Sigmoid colon (tissue), 7 donors: Measurements from ENCODE around the gene SLC10A3. TPM values are rescaled to one million over a fixed set of nuclear protein-coding genes. Genes with fewer than 3 reads are reported as not detected.
A peak's percentile ranks its signal among the peaks of the same experiment; 100 is the strongest.

Experiments
- DNase-seq: peaks from one replicate; pipeline ENCODE4 v3.0.0-alpha.2; 2019
- H3K27ac ChIP-seq, 4 donors: fragments of 200-600 bp; sonication (generic); one replicate each; pipeline ENCODE4 v1.5.1; 2016 to 2019; ENCODE audit warnings: mild to moderate bottlenecking in 1 of 4
- H3K27me3 ChIP-seq, 3 donors: fragments of 200-600 bp; sonication (generic); one replicate each; pipeline ENCODE4 v1.5.1; 2019; ENCODE audit warnings: mild to moderate bottlenecking in 1 of 3
- H3K36me3 ChIP-seq, 4 donors: fragments of 200-600 bp; sonication (generic); one replicate each; pipeline ENCODE4 v1.5.1; 2016 to 2019
- H3K4me1 ChIP-seq, 4 donors: fragments of 200-600 bp; sonication (generic); one replicate each; pipeline ENCODE4 v1.5.1; 2017 to 2019
- H3K4me3 ChIP-seq, 4 donors: fragments of 200-600 bp; sonication (generic); one replicate each; pipeline ENCODE4 v1.5.1; 2017 to 2019; ENCODE audit warnings: mild to moderate bottlenecking in 2 of 4, moderate library complexity in 1 of 4
- H3K9me3 ChIP-seq, 4 donors: fragments of 200-600 bp in 3 of 4; sonication (generic) in 3 of 4; one replicate each; pipeline versions ENCODE4 v1.5.1 to v1.6.1; 2013 to 2019
- EP300 ChIP-seq, 4 donors: sonication (generic); formaldehyde crosslinking; IDR thresholded peaks; one replicate each; pipeline ENCODE4 v1.6.1; 2017; ENCODE audit warnings: antibody characterized with exemption in 4 of 4
- POLR2A ChIP-seq, 2 donors: fragments of 450-650 bp; IDR thresholded peaks; one replicate each; pipeline ENCODE4 v1.6.1; 2016; ENCODE audit warnings: antibody characterized with exemption in 2 of 2, mild to moderate bottlenecking in 2 of 2, moderate library complexity in 2 of 2
- POLR2AphosphoS5 ChIP-seq, 4 donors: sonication (generic); formaldehyde crosslinking; IDR thresholded peaks; one replicate each; pipeline ENCODE4 v1.6.1; 2017; ENCODE audit warnings: antibody characterized with exemption in 4 of 4
- WGBS, 2 donors: extraction: QIAGEN DNeasy Blood & Tissue Kit; methylation state at CpG; one replicate each; pipeline ENCODE4 v1.1.7; 2013; 5-methylcytosine and 5-hydroxymethylcytosine counted together
- intact Hi-C: fragments of 100-400 bp; cut with DNase I; formaldehyde crosslinking; loops from one replicate; pipeline ENCODE4 v1.15.1; 2023
- polyA plus RNA-seq, 3 donors: library from polyadenylated mRNA; stranded (reverse); fragments of 200-250 nt; gene quantifications; one replicate each; pipeline ENCODE4 v1.2.3, GENCODE V29; 2013
- total RNA-seq, 4 donors: library from RNA; depleted of rRNA; stranded (reverse); fragments of >200 nt; gene quantifications; one replicate each; pipeline ENCODE4 v1.1.0, GENCODE V29; 2016
- TF ChIP-seq, protein P1 (sequence below), 4 experiments: fragments of 450-650 bp in 3 of 4; fragments of 200-600 bp in 1 of 4; IDR thresholded peaks; one replicate each; pipeline ENCODE4 v1.5.1; 2016 to 2019; ENCODE audit warnings: antibody characterized with exemption in 4 of 4, mild to moderate bottlenecking in 3 of 4, moderate library complexity in 2 of 4
- donor health status: healthy with polysubstance abuse.
- donor health status: Bipolar disorder and iron deficiency.
- donor health status: healthy.

SLC10A3 gene
- 10 to 100 TPM; 17.5 to 28.8 (median 20.7) TPM for total RNA-seq
- 10 to 100 TPM; 12.9 to 22.6 (median 18.0) TPM for polyA plus RNA-seq

DNA sequence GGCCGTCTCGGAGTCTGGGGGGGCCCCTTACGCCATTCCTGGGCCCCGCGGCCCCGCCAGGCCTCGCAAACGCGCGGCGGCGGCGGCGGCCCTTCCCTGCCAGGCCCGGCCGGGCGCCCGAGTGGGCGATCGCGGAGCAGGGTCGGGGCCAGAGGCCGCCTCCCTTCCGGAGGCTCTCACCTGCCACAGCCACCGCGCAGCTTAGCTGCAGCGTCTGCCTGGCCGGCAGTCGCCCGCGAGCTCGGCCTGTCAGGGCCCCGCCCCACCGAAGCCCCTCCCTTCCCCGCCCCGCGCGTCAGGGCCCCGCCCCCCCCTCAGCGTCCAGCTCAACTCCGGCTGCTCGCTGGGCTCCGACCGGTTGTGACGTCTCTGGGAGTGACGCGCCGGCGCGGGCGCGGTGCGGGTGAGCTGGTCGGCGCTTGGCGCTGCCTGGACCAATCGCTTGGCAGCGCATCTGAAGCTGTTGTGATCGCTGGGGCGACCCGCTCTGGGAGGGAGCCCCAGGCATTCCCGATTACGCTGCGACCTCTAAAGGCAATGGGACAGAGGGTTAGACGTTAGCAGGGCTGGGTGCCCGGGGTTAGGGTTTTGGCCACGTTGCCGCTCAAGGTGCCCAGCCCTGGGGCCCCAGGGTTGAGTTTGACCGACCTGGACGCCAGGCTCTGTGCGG is at the start of gene SLC10A3:
TSS of gene SLC10A3 (minus strand) at position 216 of the 670 bp plus-strand sequence. CDS start 1,689 bp downstream, outside the sequence.
- H3K27ac ChIP-seq, result peak within 1 kb of the TSS; percentile 90 to 98 (median 94)
- peaks cover 0 to 27% (median 12%) of the 10 kb centered on the region in 4 donors for H3K4me1 ChIP-seq
- WGBS, 2 donors, result 0% methylated on average over 70 to 71 of the region's 71 CpGs
- no peaks in the 10 kb centered on the region for H3K27me3 ChIP-seq
- peak; percentile 97 for DNase-seq
- no peaks in the 10 kb centered on the region for H3K9me3 ChIP-seq
- H3K4me3 ChIP-seq, result peak within 1 kb of the TSS; percentile 41 to 77 (median 70)
- H3K36me3 ChIP-seq, result no peaks in the 10 kb centered on the region
- TF ChIP-seq EP300 (IDR thresholded peaks at IDR 0.05) (no peak), POLR2AphosphoS5 (IDR thresholded peaks at IDR 0.05) (peak; percentile 88 to 91 (median 91)), POLR2A (IDR thresholded peaks at IDR 0.05) (peak; percentile 35 to 82)
- TF ChIP-seq, protein P1, sequence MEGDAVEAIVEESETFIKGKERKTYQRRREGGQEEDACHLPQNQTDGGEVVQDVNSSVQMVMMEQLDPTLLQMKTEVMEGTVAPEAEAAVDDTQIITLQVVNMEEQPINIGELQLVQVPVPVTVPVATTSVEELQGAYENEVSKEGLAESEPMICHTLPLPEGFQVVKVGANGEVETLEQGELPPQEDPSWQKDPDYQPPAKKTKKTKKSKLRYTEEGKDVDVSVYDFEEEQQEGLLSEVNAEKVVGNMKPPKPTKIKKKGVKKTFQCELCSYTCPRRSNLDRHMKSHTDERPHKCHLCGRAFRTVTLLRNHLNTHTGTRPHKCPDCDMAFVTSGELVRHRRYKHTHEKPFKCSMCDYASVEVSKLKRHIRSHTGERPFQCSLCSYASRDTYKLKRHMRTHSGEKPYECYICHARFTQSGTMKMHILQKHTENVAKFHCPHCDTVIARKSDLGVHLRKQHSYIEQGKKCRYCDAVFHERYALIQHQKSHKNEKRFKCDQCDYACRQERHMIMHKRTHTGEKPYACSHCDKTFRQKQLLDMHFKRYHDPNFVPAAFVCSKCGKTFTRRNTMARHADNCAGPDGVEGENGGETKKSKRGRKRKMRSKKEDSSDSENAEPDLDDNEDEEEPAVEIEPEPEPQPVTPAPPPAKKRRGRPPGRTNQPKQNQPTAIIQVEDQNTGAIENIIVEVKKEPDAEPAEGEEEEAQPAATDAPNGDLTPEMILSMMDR (IDR thresholded peaks at IDR 0.05), result no peak
- intact Hi-C loops, result loop anchor here (1.0 kb wide), 1 partner anchor 26 kb away; the partner anchor contains the start of gene FAM3A

DNA sequence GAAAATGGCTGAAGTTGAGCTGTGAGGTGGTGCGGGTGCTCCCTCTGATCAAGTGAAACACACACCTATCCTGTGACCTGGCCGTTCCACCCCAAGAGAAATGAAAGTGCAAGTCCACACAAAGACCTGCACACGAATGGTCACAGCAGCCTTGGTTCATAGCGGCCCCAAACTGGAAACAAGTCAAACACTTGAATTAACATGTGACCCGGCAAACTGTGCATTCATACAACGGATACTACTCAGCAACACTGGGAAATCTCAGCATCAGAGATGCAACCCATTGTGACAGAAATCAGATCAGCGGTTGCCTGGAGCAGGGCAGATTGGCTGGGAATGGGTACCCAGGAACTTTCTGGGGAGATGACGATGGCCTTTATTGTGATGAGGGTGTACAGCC is 48.6 kb upstream of the SLC10A3 start:
- Histone ChIP-seq H3K9me3 (no peaks in the 10 kb centered on the region), H3K4me1 (peaks cover 0 to 17% (median 14%) of the 10 kb centered on the region in 4 donors), H3K36me3 (peaks cover 0 to 5% (median 0%) of the 10 kb centered on the region in 4 donors), H3K4me3 (no peak overlapping the region), H3K27ac (no peak overlapping the region), H3K27me3 (no peaks in the 10 kb centered on the region)
- no peak for DNase-seq
- intact Hi-C loops, result no loop called here
- 91 to 92% methylated on average over 8 of the region's 8 CpGs for WGBS, 2 donors
- TF ChIP-seq, protein P1 (IDR thresholded peaks at IDR 0.05), result no peak
- TF ChIP-seq POLR2AphosphoS5 (IDR thresholded peaks at IDR 0.05) (no peak), EP300 (IDR thresholded peaks at IDR 0.05) (no peak), POLR2A (IDR thresholded peaks at IDR 0.05) (no peak)

DNA sequence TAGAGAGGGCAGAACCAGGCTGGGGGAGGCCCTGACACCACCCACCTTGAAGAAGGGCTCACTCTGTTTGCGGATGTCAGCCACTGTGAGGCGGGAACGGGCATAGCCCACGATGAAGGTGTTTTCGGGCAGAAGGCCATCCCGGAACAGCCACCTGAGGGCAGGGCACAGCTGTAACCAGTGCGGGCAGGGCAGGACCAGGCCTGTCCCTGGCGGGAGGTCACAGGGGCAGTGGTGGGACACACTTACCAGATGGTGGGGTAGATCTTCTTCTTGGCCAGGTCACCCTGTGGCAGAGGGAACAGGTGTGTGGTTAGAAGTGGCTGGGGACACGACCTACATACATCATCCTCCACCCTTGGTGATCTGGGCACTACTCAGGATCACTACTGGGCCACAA is 45.5 kb upstream of the SLC10A3 start:
- Histone ChIP-seq H3K27ac (no peak overlapping the region), H3K27me3 (no peaks in the 10 kb centered on the region), H3K36me3 (peaks cover 0 to 13% (median 6%) of the 10 kb centered on the region in 4 donors), H3K4me1 (peaks cover 0 to 5% (median 4%) of the 10 kb centered on the region in 4 donors), H3K9me3 (no peaks in the 10 kb centered on the region), H3K4me3 (no peak overlapping the region)
- DNase-seq, result no peak
- intact Hi-C loops, result loop anchor here (2.0 kb wide), 2 partner anchors 133 to 1577 kb away; no protein-coding TSS in a partner anchor
- TF ChIP-seq POLR2AphosphoS5 (IDR thresholded peaks at IDR 0.05), result no peak
- no peak for TF ChIP-seq POLR2A (IDR thresholded peaks at IDR 0.05)
- TF ChIP-seq, protein P1 (IDR thresholded peaks at IDR 0.05), result no peak
- TF ChIP-seq EP300 (IDR thresholded peaks at IDR 0.05), result no peak
- WGBS, 2 donors, result 85 to 91% methylated on average over 9 of the region's 9 CpGs

GRCh38 chrX:154534526-154535322 is 44.3 kb upstream of the SLC10A3 start:
- DNase-seq, result peak; percentile 94
- 29 to 33% methylated on average over 34 of the region's 34 CpGs for WGBS, 2 donors

More at GRCh38 chrX:154534526-154535322, 44.3 kb upstream of the SLC10A3 start:
- TF ChIP-seq POLR2AphosphoS5 (IDR thresholded peaks at IDR 0.05) (peak in 3 of 4 donors; percentile 41 to 43 (median 42)), POLR2A (IDR thresholded peaks at IDR 0.05) (no peak), EP300 (IDR thresholded peaks at IDR 0.05) (no peak)
- TF ChIP-seq, protein P1 (IDR thresholded peaks at IDR 0.05), result peak; percentile 86 to 99 (median 95)
- Histone ChIP-seq H3K27ac (peak overlapping the region; percentile 17 to 70 (median 62)), H3K36me3 (peaks cover 0 to 13% (median 6%) of the 10 kb centered on the region in 4 donors), H3K27me3 (no peaks in the 10 kb centered on the region), H3K4me1 (peaks cover 0 to 5% (median 4%) of the 10 kb centered on the region in 4 donors), H3K9me3 (no peaks in the 10 kb centered on the region), H3K4me3 (no peak overlapping the region)
- intact Hi-C loops, result loop anchor here (2.0 to 5.0 kb wide), 3 partner anchors 47 to 1576 kb away; partner anchors contain the start of gene UBL4A
